Uterus (tissue), 2 donors: ENCODE data around the gene FKBP11.

ENCODE experiments used
- CTCF ChIP-seq, 4 experiments: fragments of 200-600 bp in 2 of 4; fragments of 450-650 bp in 2 of 4; sonication (generic) in 2 of 4; IDR thresholded peaks; one replicate each; pipeline ENCODE4 v1.5.1; 2016 to 2019; ENCODE audit warnings: antibody characterized with exemption in 4 of 4, mild to moderate bottlenecking in 2 of 4, moderate library complexity in 1 of 4
- POLR2A ChIP-seq, 2 donors: fragments of 450-650 bp; IDR thresholded peaks; one replicate each; pipeline ENCODE4 v1.6.1; 2016; ENCODE audit warnings: antibody characterized with exemption in 2 of 2, mild to moderate bottlenecking in 1 of 2, moderate library complexity in 1 of 2

GRCh38 chr12:48882315-48882687, 43.0 kb downstream of the FKBP11 start:
- TF ChIP-seq POLR2A (IDR thresholded peaks at IDR 0.05) (no peak), CTCF (IDR thresholded peaks at IDR 0.05) (no peak)
